NCI-H526 (cell line): ENCODE data around the gene FIBCD1.

ENCODE experiments used
- DNase-seq, 2 experiments: peaks; one replicate each; lab custom pipeline; 2025; lab: John Stamatoyannopoulos, UW

The FIBCD1 gene

DNA sequence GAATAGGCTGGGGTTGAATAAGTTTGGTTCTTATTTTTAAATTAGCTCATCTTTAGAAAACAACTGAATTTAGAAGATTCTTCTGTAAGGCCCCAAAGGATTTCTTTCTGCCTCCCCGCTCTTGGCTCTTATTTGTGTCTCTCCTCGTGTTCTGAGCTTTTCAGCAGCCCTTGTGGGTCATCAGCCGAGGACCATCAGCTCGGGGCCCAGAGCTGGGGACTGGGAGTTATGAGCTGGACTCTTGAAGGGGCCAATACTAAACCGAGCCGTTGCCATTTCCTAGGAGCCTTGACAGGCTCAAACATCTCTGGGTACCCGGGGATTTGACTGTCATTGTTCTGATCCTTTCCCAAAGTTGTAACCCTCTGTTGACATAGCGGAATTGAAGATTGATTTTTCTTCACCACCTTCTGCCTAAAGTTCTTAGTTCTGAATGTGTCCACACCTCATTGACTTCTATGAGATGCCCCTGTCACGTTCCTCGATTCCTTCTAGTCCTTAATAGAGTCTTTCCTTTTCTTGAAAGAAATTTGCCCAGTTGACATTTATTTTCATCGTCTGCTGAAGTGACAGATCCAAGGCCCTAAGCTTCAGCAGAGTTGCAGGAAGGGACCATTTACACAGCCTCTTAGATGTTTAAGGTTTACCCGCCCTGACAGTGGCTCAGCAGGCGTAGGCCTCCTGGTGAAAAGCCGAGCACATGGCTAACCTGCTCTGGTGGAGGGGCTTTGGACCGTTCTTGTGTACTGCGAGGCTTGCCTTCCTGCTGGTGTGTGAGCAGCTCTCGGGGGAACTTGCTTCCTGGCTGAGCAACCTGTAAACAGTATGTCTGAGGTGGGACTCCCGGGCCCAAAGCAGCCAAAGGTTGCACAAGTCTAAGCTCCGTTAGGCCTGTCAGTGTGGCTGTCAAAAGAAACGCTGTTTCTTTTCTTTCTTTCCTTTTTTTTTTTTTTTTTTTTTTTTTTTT is 80.0 kb downstream of the FIBCD1 start:
- DNase-seq = no peak

GRCh38 chr9:130857864-130858738 is 80.9 kb downstream of the FIBCD1 start:
- no peak for DNase-seq

DNA sequence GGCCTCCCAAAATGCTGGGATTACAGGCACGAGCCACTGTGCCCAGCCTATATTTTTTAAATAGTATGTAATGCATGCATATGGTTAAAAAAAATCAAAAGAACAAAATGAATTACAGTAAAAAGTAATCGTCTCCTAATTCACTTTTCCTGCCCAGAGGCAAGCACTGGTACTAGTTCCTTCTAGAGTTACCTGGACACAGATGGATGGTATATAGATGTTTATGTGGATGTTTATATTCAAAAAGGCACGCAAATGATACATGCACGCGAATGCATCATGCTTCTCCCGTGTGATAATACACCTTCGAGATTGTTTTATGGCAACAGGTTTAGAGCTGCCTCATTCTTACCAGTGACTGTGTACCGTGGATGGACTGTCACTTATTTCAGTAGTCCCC is 82.6 kb downstream of the FIBCD1 start:
- no peak for DNase-seq

DNA sequence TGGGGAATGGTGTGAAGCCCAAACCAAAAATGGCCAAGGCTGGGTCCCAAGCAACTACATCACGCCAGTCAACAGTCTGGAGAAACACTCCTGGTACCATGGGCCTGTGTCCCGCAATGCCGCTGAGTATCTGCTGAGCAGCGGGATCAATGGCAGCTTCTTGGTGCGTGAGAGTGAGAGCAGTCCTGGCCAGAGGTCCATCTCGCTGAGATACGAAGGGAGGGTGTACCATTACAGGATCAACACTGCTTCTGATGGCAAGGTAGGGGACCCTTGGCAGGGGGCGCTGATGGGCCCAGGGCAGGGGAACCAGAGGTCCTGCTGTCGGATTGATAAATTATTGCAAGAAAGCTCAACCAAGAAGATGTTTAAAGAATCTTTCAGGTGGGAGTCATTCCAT is 84.2 kb downstream of the FIBCD1 start:
- no peak for DNase-seq

- DNase-seq = no peak
Measured at GRCh38 chr9:130854092-130854491, 85.0 kb downstream of the FIBCD1 start.

DNA sequence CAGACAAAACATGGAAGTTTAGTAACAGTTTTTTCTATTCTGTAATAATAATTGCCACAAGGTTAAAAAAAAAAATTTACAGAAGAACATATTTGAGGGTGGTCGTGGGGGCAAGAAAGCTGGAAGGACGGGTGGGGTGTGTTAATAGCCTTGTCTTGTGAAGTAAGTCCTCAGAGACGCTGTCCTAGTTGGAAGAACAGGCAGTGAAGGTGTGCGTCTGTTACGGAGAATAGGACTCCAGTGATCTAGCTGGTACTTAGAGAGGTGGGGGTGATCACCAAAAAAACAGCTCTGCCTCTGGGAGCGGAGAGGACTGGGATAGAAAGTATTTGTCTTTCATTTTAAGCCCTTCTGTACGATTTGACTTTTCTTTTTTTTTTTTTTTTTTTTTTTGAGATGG is 86.2 kb downstream of the FIBCD1 start:
- no peak for DNase-seq
